ENCODE data around the gene TNNI3.

- TF ChIP-seq CTCF (IDR thresholded peaks at IDR 0.05; ENCODE audit: insufficient read depth, low read length, poor library complexity, severe bottlenecking), result no peak
- TF ChIP-seq EZH2phosphoT487 (conservative IDR thresholded peaks at IDR 0.05; ENCODE audit: low read length), result no peak
Measured at GRCh38 chr19:55165952-55166529, 8.5 kb upstream of the TNNI3 start.
